Activated T-helper 2 cell treated with anti-CD3 and anti-CD28 coated beads, Interferon-gamma antibody, Interleukin-2, Interleukin-4, amounts not matched to agents 10 μg/mL and 5 μg/mL and 100 μg/mL, durations not matched to agents 14 hours and 24 hours and 36 hours (primary cell): Measurements from ENCODE around the gene UNC5C. TPM values are rescaled to one million over a fixed set of nuclear protein-coding genes. Genes with fewer than 3 reads are reported as not detected.

ENCODE experiments used
- DNase-seq: peaks from one replicate; pipeline ENCODE4 v3.0.0; 2021; ENCODE audit warnings: low spot score
- H3K27ac Mint-ChIP-seq: one replicate; pipeline ENCODE4 v1.8.0; 2021; ENCODE audit warnings: mixed read lengths
- H3K27me3 Mint-ChIP-seq: one replicate; pipeline ENCODE4 v1.8.0; 2021; ENCODE audit warnings: low read depth, mixed read lengths
- H3K36me3 Mint-ChIP-seq: one replicate; pipeline ENCODE4 v1.8.0; 2021; ENCODE audit warnings: low read depth, mixed read lengths
- H3K4me1 Mint-ChIP-seq: one replicate; pipeline ENCODE4 v1.8.0; 2021; ENCODE audit warnings: low read depth, mixed read lengths
- H3K4me3 Mint-ChIP-seq: one replicate; pipeline ENCODE4 v1.8.0; 2021; ENCODE audit warnings: low read depth, mild to moderate bottlenecking, moderate library complexity, mixed read lengths
- H3K9me3 Mint-ChIP-seq: one replicate; pipeline ENCODE4 v1.8.0; 2021; ENCODE audit warnings: mixed read lengths
- intact Hi-C: fragments of 100-400 bp; cut with micrococcal nuclease; formaldehyde crosslinking; loops from one replicate; pipeline ENCODE4 v1.15.1; 2023
- total RNA-seq: library from RNA; stranded (reverse); gene quantifications from 2 replicates; pipeline ENCODE4 v1.2.3, GENCODE V29; 2022

Gene UNC5C
- total RNA-seq, 1 donor from 2014 or later: 0.11 TPM

GRCh38 chr4:95248720-95249425 is 299.9 kb downstream of the UNC5C start:
- no peak for DNase-seq
- peaks cover 34% of the 10 kb centered on the region for H3K4me1 Mint-ChIP-seq
- peaks cover 16% of the 10 kb centered on the region for H3K36me3 Mint-ChIP-seq
- H3K27me3 Mint-ChIP-seq: no peaks in the 10 kb centered on the region
- peaks cover 15% of the 10 kb centered on the region for H3K9me3 Mint-ChIP-seq
- intact Hi-C loops: loop anchor here (1.0 to 2.0 kb wide), 7 partner anchors 16 to 910 kb away; no protein-coding TSS in a partner anchor
- H3K27ac Mint-ChIP-seq: peak overlapping the region; percentile 88
- no peak overlapping the region for H3K4me3 Mint-ChIP-seq

DNA sequence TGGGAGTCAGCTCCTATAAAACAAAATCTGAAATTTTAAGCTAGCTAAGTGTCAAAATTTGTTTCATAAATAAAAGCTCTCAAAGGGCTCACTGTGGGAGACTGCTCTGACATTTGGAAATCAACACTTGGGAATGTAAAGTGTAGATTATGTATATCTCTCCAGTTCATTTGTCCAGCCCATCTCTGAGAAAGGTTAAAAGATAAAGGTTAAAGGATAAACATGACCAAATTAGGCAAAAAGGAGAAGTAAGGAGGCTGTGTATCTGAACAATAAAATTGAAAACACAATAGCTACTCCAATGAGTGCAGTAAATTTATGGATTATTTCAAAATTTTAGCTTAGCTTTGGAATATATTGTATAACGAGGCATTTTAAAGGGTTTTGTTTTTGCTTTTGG is 304.9 kb downstream of the UNC5C start:
- DNase-seq: no peak
- H3K4me3 Mint-ChIP-seq: no peak overlapping the region
- intact Hi-C loops: no loop called here
- peaks cover 18% of the 10 kb centered on the region for H3K9me3 Mint-ChIP-seq
- H3K27ac Mint-ChIP-seq: no peak overlapping the region
- H3K4me1 Mint-ChIP-seq: peaks cover 13% of the 10 kb centered on the region
- peaks cover 15% of the 10 kb centered on the region for H3K36me3 Mint-ChIP-seq
- H3K27me3 Mint-ChIP-seq: no peaks in the 10 kb centered on the region

DNA sequence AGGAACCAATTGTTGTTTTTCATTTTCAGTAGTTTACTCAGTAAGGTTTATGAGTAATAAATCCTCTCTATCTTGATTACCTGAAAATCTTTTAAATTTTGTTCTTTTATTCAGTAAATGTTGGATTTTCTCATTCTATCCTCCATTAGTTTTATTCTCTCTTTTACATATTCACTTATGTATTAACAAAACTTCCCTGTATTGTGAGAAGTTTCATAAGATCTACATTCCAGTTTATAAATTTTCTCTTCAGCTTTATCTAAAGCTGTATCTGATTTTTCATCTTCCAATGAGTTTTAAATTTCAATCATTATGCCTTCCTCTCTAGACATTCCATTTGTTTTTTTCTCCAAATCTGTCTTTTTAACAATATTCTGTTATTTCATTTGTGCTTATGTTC is 310.2 kb downstream of the UNC5C start:
- H3K36me3 Mint-ChIP-seq: peaks cover 7% of the 10 kb centered on the region
- no peak for DNase-seq
- no peak overlapping the region for H3K4me3 Mint-ChIP-seq
- H3K9me3 Mint-ChIP-seq: peaks cover 19% of the 10 kb centered on the region
- intact Hi-C loops: no loop called here
- H3K4me1 Mint-ChIP-seq: no peaks in the 10 kb centered on the region
- no peak overlapping the region for H3K27ac Mint-ChIP-seq
- no peaks in the 10 kb centered on the region for H3K27me3 Mint-ChIP-seq

- no peak overlapping the region for H3K4me3 Mint-ChIP-seq
- peaks cover 5% of the 10 kb centered on the region for H3K9me3 Mint-ChIP-seq
- no peak for DNase-seq
- H3K36me3 Mint-ChIP-seq: no peaks in the 10 kb centered on the region
- H3K27me3 Mint-ChIP-seq: no peaks in the 10 kb centered on the region
- H3K27ac Mint-ChIP-seq: no peak overlapping the region
- intact Hi-C loops: loop anchor here (2.0 kb wide), 1 partner anchor 16 kb away; no protein-coding TSS in a partner anchor
- H3K4me1 Mint-ChIP-seq: peaks cover 11% of the 10 kb centered on the region
These were observed 316.2 kb downstream of the UNC5C start for GRCh38 chr4:95232358-95233156.

DNA sequence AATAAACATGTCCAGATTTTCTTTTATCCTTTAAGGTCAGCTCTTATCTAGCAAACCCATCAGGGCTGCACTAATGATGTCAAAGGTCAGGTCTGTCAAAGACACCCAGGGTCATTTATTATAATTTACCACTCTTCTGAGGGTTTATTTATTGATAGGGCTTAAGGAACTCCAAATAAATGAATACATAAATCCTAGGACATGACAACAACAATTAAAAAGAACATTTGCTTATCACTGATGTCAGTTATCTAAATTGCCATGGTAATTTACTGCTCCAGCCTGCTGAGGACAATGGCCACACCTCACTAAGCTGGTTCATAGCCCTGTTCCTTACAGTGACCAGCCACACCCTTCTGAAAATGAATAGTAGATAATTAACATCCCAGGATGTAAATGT is 317.1 kb downstream of the UNC5C start:
- no peak overlapping the region for H3K4me3 Mint-ChIP-seq
- H3K9me3 Mint-ChIP-seq: peaks cover 5% of the 10 kb centered on the region
- intact Hi-C loops: loop anchor here (2.0 kb wide), 1 partner anchor 17 kb away; no protein-coding TSS in a partner anchor

DNA sequence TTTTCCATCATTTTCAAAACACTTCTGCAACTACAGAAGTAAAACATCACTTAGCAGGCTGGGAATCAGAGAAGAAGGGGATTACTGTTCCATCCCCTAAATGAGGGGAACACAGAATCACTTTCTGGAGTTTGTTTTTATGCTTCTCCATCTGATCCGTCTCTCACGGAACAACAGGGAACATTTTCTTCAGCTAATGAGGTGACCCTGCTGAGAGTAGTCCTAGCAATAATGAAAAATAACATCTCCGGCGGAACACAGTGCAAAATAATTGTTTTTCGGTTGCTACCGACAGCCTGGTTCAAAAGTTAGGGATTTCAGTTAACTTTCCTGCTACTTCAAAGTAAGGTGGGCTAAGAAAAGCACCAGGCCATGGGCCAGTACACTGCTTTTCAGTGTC is 322.9 kb downstream of the UNC5C start:
- Mint-ChIP-seq H3K4me3 (no peak overlapping the region), H3K9me3 (no peaks in the 10 kb centered on the region), H3K27me3 (no peaks in the 10 kb centered on the region), H3K4me1 (no peaks in the 10 kb centered on the region), H3K27ac (no peak overlapping the region), H3K36me3 (no peaks in the 10 kb centered on the region)
- intact Hi-C loops: no loop called here
- DNase-seq: no peak

More for the DNA sequence above, 317.1 kb downstream of the UNC5C start:
- Mint-ChIP-seq H3K36me3 (no peaks in the 10 kb centered on the region), H3K27me3 (no peaks in the 10 kb centered on the region), H3K27ac (no peak overlapping the region), H3K4me1 (peaks cover 11% of the 10 kb centered on the region)
- no peak for DNase-seq

- DNase-seq: no peak
- H3K4me1 Mint-ChIP-seq: peaks cover 2% of the 10 kb centered on the region
- H3K4me3 Mint-ChIP-seq: no peak overlapping the region
- H3K9me3 Mint-ChIP-seq: peaks cover 1% of the 10 kb centered on the region
- intact Hi-C loops: no loop called here
- no peaks in the 10 kb centered on the region for H3K27me3 Mint-ChIP-seq
- no peaks in the 10 kb centered on the region for H3K36me3 Mint-ChIP-seq
- no peak overlapping the region for H3K27ac Mint-ChIP-seq
These were observed 324.4 kb downstream of the UNC5C start for GRCh38 chr4:95224402-95224801.

GRCh38 chr4:95220205-95221175 is 328.3 kb downstream of the UNC5C start:
- DNase-seq: no peak
- Mint-ChIP-seq H3K36me3 (no peaks in the 10 kb centered on the region), H3K27me3 (no peaks in the 10 kb centered on the region), H3K4me3 (no peak overlapping the region), H3K4me1 (peaks cover 15% of the 10 kb centered on the region), H3K9me3 (peaks cover 5% of the 10 kb centered on the region), H3K27ac (no peak overlapping the region)
- intact Hi-C loops: no loop called here

DNA sequence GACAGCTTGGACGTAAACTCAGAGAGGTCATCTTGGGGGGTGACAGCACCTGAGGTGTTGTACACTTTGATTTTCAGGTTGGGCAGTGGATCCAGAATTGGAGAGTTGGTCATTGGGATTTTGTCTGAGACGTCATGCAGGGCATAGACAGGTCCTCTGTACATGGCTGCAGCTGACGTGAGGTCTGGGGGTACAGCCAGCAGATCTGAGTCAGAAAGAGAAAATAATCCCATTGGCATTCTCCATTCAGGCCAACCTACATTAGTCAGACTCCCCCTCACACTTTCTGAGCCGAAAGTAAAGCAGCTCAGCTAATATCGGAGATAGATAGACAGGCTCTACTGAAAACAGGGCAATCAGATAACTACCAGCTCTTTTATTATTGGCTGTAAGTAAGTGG is 329.7 kb downstream of the UNC5C start:
- Mint-ChIP-seq H3K27ac (no peak overlapping the region), H3K4me1 (peaks cover 20% of the 10 kb centered on the region), H3K4me3 (no peak overlapping the region), H3K27me3 (no peaks in the 10 kb centered on the region), H3K9me3 (peaks cover 5% of the 10 kb centered on the region), H3K36me3 (no peaks in the 10 kb centered on the region)
- DNase-seq: no peak
- intact Hi-C loops: no loop called here

DNA sequence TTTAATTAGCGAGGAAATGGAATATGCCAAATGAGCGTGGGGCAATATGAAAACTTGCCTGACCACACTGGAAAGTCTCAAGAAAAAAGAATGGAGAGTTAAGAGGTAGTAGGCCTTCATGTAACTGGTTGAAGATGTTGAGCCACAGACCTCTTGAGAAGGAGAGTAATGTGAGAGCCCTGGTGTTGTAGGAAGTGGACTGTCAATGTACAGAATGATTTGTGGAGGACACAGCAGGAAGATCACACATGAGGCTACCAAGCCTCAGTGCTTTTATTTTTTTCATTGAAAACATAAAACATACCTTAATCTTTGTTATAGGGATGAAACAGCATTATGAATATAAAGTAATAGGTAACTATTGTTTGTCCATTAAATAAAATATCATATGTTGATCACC is 331.6 kb downstream of the UNC5C start:
- Mint-ChIP-seq H3K27me3 (no peaks in the 10 kb centered on the region), H3K9me3 (peaks cover 5% of the 10 kb centered on the region), H3K36me3 (no peaks in the 10 kb centered on the region), H3K4me3 (no peak overlapping the region), H3K27ac (no peak overlapping the region), H3K4me1 (peaks cover 21% of the 10 kb centered on the region)
- intact Hi-C loops: no loop called here
- no peak for DNase-seq

GRCh38 chr4:95216636-95217035 is 332.1 kb downstream of the UNC5C start:
- intact Hi-C loops: no loop called here
- no peak for DNase-seq
- Mint-ChIP-seq H3K36me3 (no peaks in the 10 kb centered on the region), H3K4me3 (no peak overlapping the region), H3K27ac (no peak overlapping the region), H3K27me3 (no peaks in the 10 kb centered on the region), H3K9me3 (peaks cover 5% of the 10 kb centered on the region), H3K4me1 (peaks cover 21% of the 10 kb centered on the region)

- H3K4me3 Mint-ChIP-seq: no peak overlapping the region
These were observed 332.7 kb downstream of the UNC5C start for GRCh38 chr4:95215991-95216605.

More at GRCh38 chr4:95215991-95216605, 332.7 kb downstream of the UNC5C start:
- intact Hi-C loops: no loop called here
- H3K36me3 Mint-ChIP-seq: no peaks in the 10 kb centered on the region
- H3K27ac Mint-ChIP-seq: no peak overlapping the region
- no peak for DNase-seq
- peaks cover 21% of the 10 kb centered on the region for H3K4me1 Mint-ChIP-seq
- H3K27me3 Mint-ChIP-seq: no peaks in the 10 kb centered on the region
- H3K9me3 Mint-ChIP-seq: peaks cover 5% of the 10 kb centered on the region
